Hematopoietic multipotent progenitor cell (in vitro differentiated cells): ENCODE measurements around the gene CYP2J2. TPM values are rescaled to one million over a fixed set of nuclear protein-coding genes. Genes with fewer than 3 reads are reported as not detected.
"Not testable (repeated sequence)": the region's sequence is repeated elsewhere in the genome, so short reads cannot be mapped to it uniquely, and the experiment has no call there.

Experiments
- DNase-seq, 3 donors: peaks; one replicate each; pipeline ENCODE4 v3.0.0-alpha.2; 2011 to 2015; ENCODE audit warnings: low read depth in 2 of 3, low spot score in 2 of 3
- total RNA-seq: library from RNA; depleted of rRNA; stranded (reverse); fragments of >200 nt; gene quantifications from one replicate; pipeline ENCODE4 v1.2.3, GENCODE V29; 2012

The CYP2J2 gene
- total RNA-seq, result 0.54 TPM

GRCh38 chr1:59926381-59927123 lies at the start of gene CYP2J2:
Gene CYP2J2, minus strand, starts transcription at chr1:59926773. Its CDS starts 27 bp downstream, at chr1:59926746.
- peak in 1 of 3 donors; percentile 29 for DNase-seq

- no peak for DNase-seq
Observed at GRCh38 chr1:59973719-59974118, 47.1 kb upstream of the CYP2J2 start.

GRCh38 chr1:59972216-59972927 lies 45.8 kb upstream of the CYP2J2 start:
- DNase-seq, result no peak

- DNase-seq, result peak in 2 of 3 donors; percentile 39 to 52
Observed at GRCh38 chr1:59971464-59971911, 44.9 kb upstream of the CYP2J2 start.

GRCh38 chr1:59969542-59970175 lies 43.1 kb upstream of the CYP2J2 start:
- not testable (repeated sequence) for DNase-seq

- DNase-seq, result not testable (repeated sequence)
Observed at GRCh38 chr1:59968746-59969145, 42.2 kb upstream of the CYP2J2 start.

- no peak for DNase-seq
Observed at GRCh38 chr1:59967780-59968179, 41.2 kb upstream of the CYP2J2 start.

- DNase-seq, result peak in 2 of 3 donors; percentile 46 to 53
Observed at GRCh38 chr1:59967141-59967697, 40.6 kb upstream of the CYP2J2 start.

GRCh38 chr1:59952065-59952464 lies 25.5 kb upstream of the CYP2J2 start:
- DNase-seq, result no peak

GRCh38 chr1:59949648-59950047 lies 23.1 kb upstream of the CYP2J2 start:
- no peak for DNase-seq

GRCh38 chr1:59948990-59949389 lies 22.4 kb upstream of the CYP2J2 start:
- DNase-seq, result no peak

GRCh38 chr1:59947047-59947938 lies 20.7 kb upstream of the CYP2J2 start:
- DNase-seq, result peak; percentile 16 to 78 (median 52)

- DNase-seq, result no peak
Observed at GRCh38 chr1:59945790-59946189, 19.2 kb upstream of the CYP2J2 start.

GRCh38 chr1:59939393-59939792 lies 12.8 kb upstream of the CYP2J2 start:
- DNase-seq, result no peak

GRCh38 chr1:59937636-59938210 lies 11.2 kb upstream of the CYP2J2 start:
- no peak for DNase-seq

- no peak for DNase-seq
Observed at GRCh38 chr1:59936358-59936821, 9.8 kb upstream of the CYP2J2 start.

- DNase-seq, result no peak
Observed at GRCh38 chr1:59928996-59929395, 2.4 kb upstream of the CYP2J2 start.

GRCh38 chr1:59927213-59927612 lies 640 bp upstream of the CYP2J2 start:
- DNase-seq, result no peak

- no peak for DNase-seq
Observed at GRCh38 chr1:59924653-59925052, 1.9 kb downstream of the CYP2J2 start.
